Right lobe of liver (tissue), 4 donors: ENCODE results near the gene EML3.

ENCODE experiments used
- CTCF ChIP-seq, 4 donors: fragments of 200-600 bp in 3 of 4; fragments of 450-650 bp in 1 of 4; IDR thresholded peaks; one replicate each; pipeline versions ENCODE4 v1.5.1 to v1.8.0; 2016 to 2022; ENCODE audit warnings: antibody characterized with exemption in 4 of 4, mild to moderate bottlenecking in 2 of 4
- POLR2A ChIP-seq: fragments of 450-650 bp; IDR thresholded peaks from one replicate; pipeline ENCODE4 v1.6.1; 2017; ENCODE audit warnings: antibody characterized with exemption, mild to moderate bottlenecking
- donor health status: DM: no; HTN: no; CAD: no.
- donor health status: DM: no; HTN: no; CAD: no.
- donor health status: DM: no; HTN: yes; CAD: no.

GRCh38 chr11:62608776-62609175 lies 3.8 kb downstream of the EML3 start:
- TF ChIP-seq CTCF (IDR thresholded peaks at IDR 0.05) = no peak
- TF ChIP-seq POLR2A = no peak
